Heart right ventricle (tissue), 16 donors: ENCODE measurements around the gene ATXN7L1. TPM values are rescaled to one million over a fixed set of nuclear protein-coding genes. Genes with fewer than 3 reads are reported as not detected.
A peak's percentile ranks its signal among the peaks of the same experiment; 100 is the strongest.

Experiments
- ATAC-seq, 8 donors: fragments of 200-7000 bp; cut with Tn5 transposase; one replicate each; pipeline ENCODE4 v1.9.1; 2020; ENCODE audit warnings: mild to moderate bottlenecking in 8 of 8, moderate library complexity in 8 of 8, moderate number of reproducible peaks in 1 of 8
- DNase-seq, 2 donors: peaks; one replicate each; pipeline ENCODE4 v3.0.0-alpha.2; 2020
- H3K27ac ChIP-seq, 10 donors: fragments of 200-600 bp; sonication (generic) in 2 of 10; one replicate each; pipeline versions ENCODE4 v1.5.0 to v1.8.0; 2020 to 2022; ENCODE audit warnings: mild to moderate bottlenecking in 3 of 10
- H3K27me3 ChIP-seq, 7 donors: fragments of 200-600 bp; one replicate each; pipeline ENCODE4 v1.8.0; 2021 to 2022; ENCODE audit warnings: mild to moderate bottlenecking in 2 of 7
- H3K36me3 ChIP-seq, 9 donors: fragments of 200-600 bp; sonication (generic) in 1 of 9; one replicate each; pipeline versions ENCODE4 v1.5.0 to v1.8.0; 2020 to 2022; ENCODE audit warnings: mild to moderate bottlenecking in 2 of 9
- H3K4me1 ChIP-seq, 9 donors: fragments of 200-600 bp; sonication (generic) in 1 of 9; one replicate each; pipeline versions ENCODE4 v1.5.0 to v1.8.0; 2020 to 2022; ENCODE audit warnings: mild to moderate bottlenecking in 4 of 9
- H3K4me3 ChIP-seq, 10 donors: fragments of 200-600 bp; sonication (generic) in 2 of 10; one replicate each; pipeline versions ENCODE4 v1.5.0 to v1.8.0; 2020 to 2022; ENCODE audit warnings: mild to moderate bottlenecking in 7 of 10, moderate library complexity in 2 of 10
- H3K9me3 ChIP-seq, 11 donors: fragments of 200-600 bp in 10 of 11; sonication (generic) in 2 of 11; one replicate each; pipeline versions ENCODE4 v1.5.0 to v1.8.0; 2013 to 2022; ENCODE audit warnings: mild to moderate bottlenecking in 2 of 11, control low read depth in 1 of 11, moderate library complexity in 1 of 11
- WGBS, 2 donors: extraction: QIAGEN DNeasy Blood & Tissue Kit; methylation state at CpG; one replicate each; pipeline ENCODE4 v1.1.7; 2013; ENCODE audit warnings: inconsistent platforms in 1 of 2; 5-methylcytosine and 5-hydroxymethylcytosine counted together
- intact Hi-C, 10 donors: fragments of 100-400 bp; cut with DNase I; formaldehyde crosslinking; loops; one replicate each; pipeline versions ENCODE4 v1.11.1 to v1.14.2; 2022
- polyA plus RNA-seq, 2 donors: library from polyadenylated mRNA; stranded (reverse); fragments of 200-250 nt; gene quantifications; one replicate each; pipeline ENCODE4 v1.2.3, GENCODE V29; 2013
- total RNA-seq, 10 donors: library from RNA; stranded (reverse); fragmentation: NEBNext Ultra II Directional in 3 of 10; extraction: Animal tissue kit (Norgen Biotek cat#: 25700) in 3 of 10; gene quantifications; one replicate each; pipeline versions ENCODE4 v1.2.1 to v1.2.4, GENCODE V29; 2021 to 2023
- TF ChIP-seq, protein P1 (sequence below), 9 donors: fragments of 200-600 bp; sonication (generic) in 2 of 9; IDR thresholded peaks; one replicate each; pipeline versions ENCODE4 v1.5.0 to v1.8.0; 2021 to 2022; ENCODE audit warnings: antibody characterized with exemption in 9 of 9, mild to moderate bottlenecking in 5 of 9, moderate library complexity in 1 of 9
- donor health status: Arrhythmogenic right ventricular cardiomyopathy.
- donor health status: ischemic (EF 13 %, LVEDD 7.1; RV severe dilation, severe dysfunction).
- donor health status: healthy with polysubstance abuse.
- donor health status: DM: no; HTN: yes; CAD: no.
- donor health status: DM: no; HTN: no; CAD: no.
- donor health status: ischemic (EF 25% LVEDD 6.9; RV normal size, moderate dysfunction).
- donor health status: ischemic (EF 25% LVEDD 5.7; RV mildly dilated, moderate dysfunction).
- donor health status: healthy.
- donor health status: DM: yes; HTN: yes; CAD: no.
- donor health status: Ischemic cardiomyopathy.
- donor health status: ischemic (EF 35%, LVEDD 5.7; RV mildly dilated, moderate dysfunction).
- donor health status: nonischemic (EF 11% LVEDD 7.7; RV severe dilation, severe dysfunction).
- donor health status: DM: yes; HTN: yes; CAD: no.
- donor health status: PGD.
- donor health status: ischemic (EF 29% LVEDD 5.4; RV normal size, mild dysfunction).
- donor health status: nonischemic (EF 23%, LVEDD 6.1; RV moderate dilation, normal function).

Gene ATXN7L1
- total and polyA plus RNA-seq, 12 donors, result 1.7 to 7.2 (median 5.4) TPM

DNA sequence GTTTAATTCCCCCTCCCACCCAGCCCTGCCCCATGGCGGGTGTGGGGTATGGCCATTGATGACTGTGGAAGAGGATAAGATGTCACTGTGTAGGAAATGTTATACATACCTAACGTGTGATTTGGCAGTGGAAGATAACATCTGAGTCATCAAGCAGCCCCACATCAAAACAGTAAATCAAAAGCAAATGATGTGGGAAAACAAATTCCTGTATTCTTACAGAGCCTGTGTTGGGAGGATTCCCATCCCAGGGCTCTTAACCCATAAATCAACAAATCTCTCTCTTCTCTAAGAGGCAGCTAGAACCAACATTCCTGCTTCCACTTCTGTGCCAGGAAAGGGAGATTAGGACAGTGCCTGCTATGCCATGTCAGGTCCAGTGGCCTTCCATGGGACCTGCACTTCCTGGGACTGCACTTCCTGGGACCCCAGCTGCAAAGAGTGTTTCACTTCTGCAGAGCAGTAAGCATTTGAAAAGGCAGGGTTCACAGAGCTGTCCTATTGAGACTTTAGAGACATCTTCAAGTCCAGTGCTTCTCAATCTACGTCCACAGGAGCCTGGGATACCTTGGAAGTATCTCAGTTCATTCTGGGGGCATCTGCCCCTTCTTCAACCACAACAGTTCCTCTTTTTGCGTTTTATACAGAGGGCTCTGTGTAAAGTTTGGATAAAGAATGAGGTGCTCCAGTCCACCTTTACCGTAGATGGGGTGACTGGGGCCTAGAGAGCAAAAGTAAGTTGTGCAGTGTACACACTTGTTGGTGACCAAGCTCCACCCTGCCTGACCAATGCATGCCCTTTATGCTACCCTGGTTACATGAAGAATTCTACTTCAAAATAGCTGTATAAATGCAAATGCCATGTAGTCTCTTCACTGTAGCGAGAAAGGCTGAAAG, 45.7 kb downstream of the ATXN7L1 start:
- Histone ChIP-seq H3K36me3 (no peaks in the 10 kb centered on the region), H3K4me1 (peaks cover 0 to 19% (median 7%) of the 10 kb centered on the region in 9 donors), H3K4me3 (no peak overlapping the region), H3K9me3 (no peaks in the 10 kb centered on the region), H3K27me3 (no peaks in the 10 kb centered on the region), H3K27ac (no peak overlapping the region)
- intact Hi-C loops, result no loop called here
- ATAC-seq (peak in 1 of 8 donors; percentile 53), DNase-seq (no peak)
- TF ChIP-seq, protein P1, sequence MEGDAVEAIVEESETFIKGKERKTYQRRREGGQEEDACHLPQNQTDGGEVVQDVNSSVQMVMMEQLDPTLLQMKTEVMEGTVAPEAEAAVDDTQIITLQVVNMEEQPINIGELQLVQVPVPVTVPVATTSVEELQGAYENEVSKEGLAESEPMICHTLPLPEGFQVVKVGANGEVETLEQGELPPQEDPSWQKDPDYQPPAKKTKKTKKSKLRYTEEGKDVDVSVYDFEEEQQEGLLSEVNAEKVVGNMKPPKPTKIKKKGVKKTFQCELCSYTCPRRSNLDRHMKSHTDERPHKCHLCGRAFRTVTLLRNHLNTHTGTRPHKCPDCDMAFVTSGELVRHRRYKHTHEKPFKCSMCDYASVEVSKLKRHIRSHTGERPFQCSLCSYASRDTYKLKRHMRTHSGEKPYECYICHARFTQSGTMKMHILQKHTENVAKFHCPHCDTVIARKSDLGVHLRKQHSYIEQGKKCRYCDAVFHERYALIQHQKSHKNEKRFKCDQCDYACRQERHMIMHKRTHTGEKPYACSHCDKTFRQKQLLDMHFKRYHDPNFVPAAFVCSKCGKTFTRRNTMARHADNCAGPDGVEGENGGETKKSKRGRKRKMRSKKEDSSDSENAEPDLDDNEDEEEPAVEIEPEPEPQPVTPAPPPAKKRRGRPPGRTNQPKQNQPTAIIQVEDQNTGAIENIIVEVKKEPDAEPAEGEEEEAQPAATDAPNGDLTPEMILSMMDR (IDR thresholded peaks at IDR 0.05), result no peak
- WGBS, 2 donors, result 67 to 76% methylated on average over 6 of the region's 6 CpGs

GRCh38 chr7:105829681-105830322, 46.6 kb downstream of the ATXN7L1 start:
- Histone ChIP-seq H3K36me3 (no peaks in the 10 kb centered on the region), H3K4me1 (peaks cover 0 to 19% (median 7%) of the 10 kb centered on the region in 9 donors), H3K27me3 (no peaks in the 10 kb centered on the region), H3K27ac (no peak overlapping the region), H3K4me3 (no peak overlapping the region), H3K9me3 (no peaks in the 10 kb centered on the region)
- TF ChIP-seq, protein P1 (IDR thresholded peaks at IDR 0.05), result no peak
- 88 to 90% methylated on average over 5 of the region's 5 CpGs for WGBS, 2 donors
- intact Hi-C loops, result no loop called here
- DNase-seq (no peak), ATAC-seq (no peak)

DNA sequence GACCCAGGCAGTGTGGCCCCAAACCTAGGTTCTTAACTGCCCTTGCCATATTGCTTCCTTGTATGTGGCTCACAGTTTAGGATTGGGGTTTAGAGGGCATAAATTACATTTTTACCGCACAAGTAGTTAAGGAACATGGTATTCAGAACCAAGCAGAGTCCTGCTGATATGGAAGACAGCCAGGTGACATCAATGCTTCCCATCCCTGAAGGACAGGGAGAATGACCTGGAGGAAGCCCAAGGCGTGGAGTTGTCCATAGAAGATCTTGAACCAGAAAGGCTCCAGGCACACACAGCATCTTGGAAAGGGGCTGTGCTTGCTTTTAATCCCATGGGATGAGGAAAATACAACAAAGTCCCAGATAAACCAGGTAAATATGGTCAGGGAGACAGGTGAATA, 48.3 kb downstream of the ATXN7L1 start:
- Histone ChIP-seq H3K4me1 (peaks cover 0 to 20% (median 8%) of the 10 kb centered on the region in 9 donors), H3K27me3 (no peaks in the 10 kb centered on the region), H3K4me3 (no peak overlapping the region), H3K9me3 (no peaks in the 10 kb centered on the region), H3K36me3 (no peaks in the 10 kb centered on the region), H3K27ac (no peak overlapping the region)
- no peak for DNase-seq
- 92 to 96% methylated on average over 2 of the region's 2 CpGs for WGBS, 2 donors
- intact Hi-C loops, result no loop called here
- no peak for ATAC-seq
- TF ChIP-seq, protein P1 (IDR thresholded peaks at IDR 0.05), result no peak

DNA sequence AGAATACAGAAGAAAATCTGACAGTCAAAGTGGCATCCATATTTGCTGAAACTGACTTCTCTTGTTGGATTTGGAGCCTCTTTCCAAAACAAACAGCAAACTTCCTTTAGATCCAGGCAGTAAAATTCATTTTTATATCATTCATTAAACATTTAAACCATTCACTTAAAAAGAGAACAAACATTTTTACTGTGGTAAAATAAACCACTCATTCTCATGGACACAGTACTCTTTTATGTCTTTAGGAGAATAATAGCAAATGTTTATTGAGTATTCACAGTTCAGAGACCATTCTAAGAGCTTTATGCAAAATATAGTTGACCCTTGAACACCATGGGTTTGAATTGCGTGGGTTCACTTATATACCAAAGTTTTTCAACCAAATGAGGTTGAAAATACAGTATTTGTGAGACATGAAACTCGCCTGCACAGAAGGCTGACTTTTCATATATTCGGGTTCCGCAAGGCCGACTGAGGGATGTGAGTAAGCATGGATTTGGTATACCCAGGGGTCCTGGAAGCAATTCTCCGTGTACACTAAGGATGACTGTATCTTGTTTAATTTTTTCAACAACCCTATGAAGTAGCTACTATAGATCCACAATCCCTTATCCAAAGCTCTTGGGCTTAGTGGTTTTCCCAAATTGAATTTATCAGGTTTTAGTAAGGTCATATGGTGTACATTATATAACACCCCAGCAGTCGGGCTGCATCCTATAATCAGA, 49.1 kb downstream of the ATXN7L1 start:
- WGBS, 2 donors, result 97 to 98% methylated on average over 7 of the region's 7 CpGs
- H3K9me3 ChIP-seq, result no peaks in the 10 kb centered on the region
- H3K4me1 ChIP-seq, result peaks cover 0 to 29% (median 13%) of the 10 kb centered on the region in 9 donors
- no peak overlapping the region for H3K27ac ChIP-seq
- H3K4me3 ChIP-seq, result no peak overlapping the region
- intact Hi-C loops, result no loop called here
- H3K27me3 ChIP-seq, result no peaks in the 10 kb centered on the region
- no peak for DNase-seq
- no peak for ATAC-seq
- TF ChIP-seq, protein P1 (IDR thresholded peaks at IDR 0.05), result no peak
- no peaks in the 10 kb centered on the region for H3K36me3 ChIP-seq
